Measurements from ENCODE around the gene WNT3A. TPM values are rescaled to one million over a fixed set of nuclear protein-coding genes. Genes with fewer than 3 reads are reported as not detected.

WNT3A gene
- total and polyA plus RNA-seq, 2 experiments from 2014 or later, result 0.07 to 0.65 TPM

DNA sequence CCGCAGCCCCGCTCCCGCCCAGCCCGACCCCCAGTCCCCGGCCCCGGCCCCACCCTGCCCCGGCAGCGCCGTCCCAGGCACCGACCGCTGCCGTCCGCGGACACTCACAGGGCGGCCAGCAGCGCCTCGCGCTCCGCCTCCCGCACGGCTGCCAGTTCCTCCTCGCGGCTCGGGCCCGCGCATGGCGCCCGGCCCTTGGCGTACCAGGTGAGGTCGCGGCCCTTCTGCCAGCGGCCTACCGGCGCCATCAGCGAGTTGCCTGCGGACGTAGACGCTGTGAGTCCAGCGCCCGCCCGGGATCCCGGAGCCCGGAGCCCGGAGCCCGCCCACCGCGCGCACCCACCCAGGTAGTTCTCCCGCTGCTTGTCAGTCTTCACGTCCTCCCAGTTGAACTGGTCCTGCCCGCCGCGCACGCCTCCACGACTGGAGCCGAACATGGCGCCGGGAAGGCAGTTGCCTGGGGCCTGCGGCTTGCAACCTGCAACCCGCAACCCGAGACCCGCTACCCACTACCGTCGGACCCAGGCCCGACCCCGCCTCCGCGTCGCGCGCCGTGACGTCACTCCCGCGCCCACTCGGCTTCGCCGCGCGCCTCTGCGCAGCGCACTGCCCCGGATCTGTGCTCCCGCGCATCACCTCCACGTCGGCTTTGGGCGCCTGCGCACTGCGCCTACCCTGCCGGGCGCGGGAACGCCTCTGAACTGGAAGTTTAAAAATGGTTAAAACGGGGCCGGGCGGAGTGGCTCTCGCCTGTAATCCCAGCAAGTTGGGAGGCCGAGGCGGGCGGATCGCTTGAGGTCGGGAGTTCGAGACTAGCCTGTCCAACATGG is 96.2 kb downstream of the WNT3A start, which contains the start of gene C1orf35:
Gene C1orf35 (minus strand): TSS at position 535 of the 830 bp plus-strand sequence. CDS start 98 bp downstream, at position 437.
- Histone ChIP-seq H3K4me3 (peak within 1 kb of the TSS; percentile 93), H2AFZ (peak within 1 kb of the TSS; percentile 94), H3K27me3 (ENCODE audit: insufficient read depth) (no peaks in the 10 kb centered on the region), H4K20me1 (replicated peaks; ENCODE audit: insufficient read depth) (no peaks in the 10 kb centered on the region; the same call in 1 of the 2 replicates), H3K4me1 (ENCODE audit: insufficient read depth) (0 out of 2 replicates have a peak, but pooled peaks cover 3% of the 10 kb centered on the region), H3K4me2 (peak within 1 kb of the TSS; percentile 86), H3K36me3 (ENCODE audit: insufficient read depth) (peaks cover 3% of the 10 kb centered on the region; the same call in 1 of the 2 replicates), H3F3A (replicated peaks; ENCODE audit: low read depth) (0 out of 2 replicates have a peak, but pooled peaks cover 2% of the 10 kb centered on the region), H3K27ac (ENCODE audit: low read depth) (peak within 1 kb of the TSS; percentile 87), H3K79me2 (replicated peaks; ENCODE audit: insufficient read depth) (no peaks in the 10 kb centered on the region), H3K9me2 (ENCODE audit: insufficient read depth) (no peaks in the 10 kb centered on the region)
- H3K27me3 Mint-ChIP-seq (ENCODE audit: insufficient read depth, low read depth, poor library complexity), result peaks cover 22% of the 10 kb centered on the region
- DNase-seq (ENCODE audit: low spot score), result peak; percentile 97
- H3K27ac Mint-ChIP-seq, result peak within 1 kb of the TSS; percentile 96
- H3K4me3 Mint-ChIP-seq, result peak within 1 kb of the TSS; percentile 92
- H3K9me3 Mint-ChIP-seq, result no peaks in the 10 kb centered on the region; the same call in 1 of the 3 replicates
- H3K4me1 Mint-ChIP-seq, result peaks cover 8% of the 10 kb centered on the region; the same call in 1 of the 3 replicates
- peak; percentile 85 for ATAC-seq
- peaks cover 40% of the 10 kb centered on the region for H3K36me3 Mint-ChIP-seq (ENCODE audit: low read depth)
- TF ChIP-seq, protein P1, sequence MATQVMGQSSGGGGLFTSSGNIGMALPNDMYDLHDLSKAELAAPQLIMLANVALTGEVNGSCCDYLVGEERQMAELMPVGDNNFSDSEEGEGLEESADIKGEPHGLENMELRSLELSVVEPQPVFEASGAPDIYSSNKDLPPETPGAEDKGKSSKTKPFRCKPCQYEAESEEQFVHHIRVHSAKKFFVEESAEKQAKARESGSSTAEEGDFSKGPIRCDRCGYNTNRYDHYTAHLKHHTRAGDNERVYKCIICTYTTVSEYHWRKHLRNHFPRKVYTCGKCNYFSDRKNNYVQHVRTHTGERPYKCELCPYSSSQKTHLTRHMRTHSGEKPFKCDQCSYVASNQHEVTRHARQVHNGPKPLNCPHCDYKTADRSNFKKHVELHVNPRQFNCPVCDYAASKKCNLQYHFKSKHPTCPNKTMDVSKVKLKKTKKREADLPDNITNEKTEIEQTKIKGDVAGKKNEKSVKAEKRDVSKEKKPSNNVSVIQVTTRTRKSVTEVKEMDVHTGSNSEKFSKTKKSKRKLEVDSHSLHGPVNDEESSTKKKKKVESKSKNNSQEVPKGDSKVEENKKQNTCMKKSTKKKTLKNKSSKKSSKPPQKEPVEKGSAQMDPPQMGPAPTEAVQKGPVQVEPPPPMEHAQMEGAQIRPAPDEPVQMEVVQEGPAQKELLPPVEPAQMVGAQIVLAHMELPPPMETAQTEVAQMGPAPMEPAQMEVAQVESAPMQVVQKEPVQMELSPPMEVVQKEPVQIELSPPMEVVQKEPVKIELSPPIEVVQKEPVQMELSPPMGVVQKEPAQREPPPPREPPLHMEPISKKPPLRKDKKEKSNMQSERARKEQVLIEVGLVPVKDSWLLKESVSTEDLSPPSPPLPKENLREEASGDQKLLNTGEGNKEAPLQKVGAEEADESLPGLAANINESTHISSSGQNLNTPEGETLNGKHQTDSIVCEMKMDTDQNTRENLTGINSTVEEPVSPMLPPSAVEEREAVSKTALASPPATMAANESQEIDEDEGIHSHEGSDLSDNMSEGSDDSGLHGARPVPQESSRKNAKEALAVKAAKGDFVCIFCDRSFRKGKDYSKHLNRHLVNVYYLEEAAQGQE (IDR thresholded peaks at IDR 0.05; ENCODE audit: unreplicated experiment), result no peak
- TF ChIP-seq POLR2AphosphoS5 (IDR thresholded peaks at IDR 0.05; ENCODE audit: low read depth) (peak; percentile 95), CREB1 (CRISPR knock-in tag; IDR thresholded peaks at IDR 0.05; ENCODE audit: low read depth) (peak; percentile 99), EZH2phosphoT487 (IDR thresholded peaks at IDR 0.05; ENCODE audit: unreplicated experiment) (no peak)
- TF ChIP-seq, protein P2, sequence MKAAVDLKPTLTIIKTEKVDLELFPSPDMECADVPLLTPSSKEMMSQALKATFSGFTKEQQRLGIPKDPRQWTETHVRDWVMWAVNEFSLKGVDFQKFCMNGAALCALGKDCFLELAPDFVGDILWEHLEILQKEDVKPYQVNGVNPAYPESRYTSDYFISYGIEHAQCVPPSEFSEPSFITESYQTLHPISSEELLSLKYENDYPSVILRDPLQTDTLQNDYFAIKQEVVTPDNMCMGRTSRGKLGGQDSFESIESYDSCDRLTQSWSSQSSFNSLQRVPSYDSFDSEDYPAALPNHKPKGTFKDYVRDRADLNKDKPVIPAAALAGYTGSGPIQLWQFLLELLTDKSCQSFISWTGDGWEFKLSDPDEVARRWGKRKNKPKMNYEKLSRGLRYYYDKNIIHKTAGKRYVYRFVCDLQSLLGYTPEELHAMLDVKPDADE (IDR thresholded peaks at IDR 0.05), result peak; percentile 84

GRCh38 chr1:228104526-228105269 is 97.9 kb downstream of the WNT3A start:
- H3K4me1 Mint-ChIP-seq, result peaks cover 14% of the 10 kb centered on the region; the same call in 2 of the 3 replicates
- ATAC-seq, result no peak
- peaks cover 25% of the 10 kb centered on the region for H3K36me3 Mint-ChIP-seq (ENCODE audit: low read depth)
- H2AFZ ChIP-seq, result no peak overlapping the region
- no peak overlapping the region; the same call in 1 of the 2 replicates for H3K27ac Mint-ChIP-seq
- no peak for DNase-seq (ENCODE audit: low spot score)
- H3K36me3 ChIP-seq (ENCODE audit: insufficient read depth), result no peaks in the 10 kb centered on the region
- peaks cover 21% of the 10 kb centered on the region for H3K27me3 Mint-ChIP-seq (ENCODE audit: insufficient read depth, low read depth, poor library complexity)
- H4K20me1 ChIP-seq (replicated peaks; ENCODE audit: insufficient read depth), result no peaks in the 10 kb centered on the region; the same call in 1 of the 2 replicates
- no peak overlapping the region for H3K4me3 ChIP-seq
- H3K79me2 ChIP-seq (replicated peaks; ENCODE audit: insufficient read depth), result peaks cover 8% of the 10 kb centered on the region
- peak overlapping the region; percentile 54 for H3K4me3 Mint-ChIP-seq
- no peaks in the 10 kb centered on the region; the same call in 1 of the 3 replicates for H3K9me3 Mint-ChIP-seq
- H3K4me1 ChIP-seq (ENCODE audit: insufficient read depth), result peaks cover 7% of the 10 kb centered on the region; the same call in 1 of the 2 replicates
- no peak overlapping the region for H3K27ac ChIP-seq (ENCODE audit: low read depth)
- H3K4me2 ChIP-seq, result no peak overlapping the region
- H3K9me2 ChIP-seq (ENCODE audit: insufficient read depth), result no peaks in the 10 kb centered on the region
- H3F3A ChIP-seq (replicated peaks; ENCODE audit: low read depth), result 0 out of 2 replicates have a peak, but pooled peaks cover 2% of the 10 kb centered on the region
- H3K27me3 ChIP-seq (ENCODE audit: insufficient read depth), result peaks cover 1% of the 10 kb centered on the region; the same call in 1 of the 2 replicates
- TF ChIP-seq POLR2AphosphoS5 (IDR thresholded peaks at IDR 0.05; ENCODE audit: low read depth), result 0 out of 2 replicates have a peak, but pooled peaks have one; percentile 19
- no peak for TF ChIP-seq ZNF114 (CRISPR knock-in tag; IDR thresholded peaks at IDR 0.05)
- TF ChIP-seq EZH2phosphoT487 (IDR thresholded peaks at IDR 0.05; ENCODE audit: unreplicated experiment), result no peak

Data from GM23338 (cell line).